Measurements from ENCODE around the gene IRGC.

- no peak for TF ChIP-seq POLR2A (IDR thresholded peaks at IDR 0.05)
- TF ChIP-seq, protein P1, sequence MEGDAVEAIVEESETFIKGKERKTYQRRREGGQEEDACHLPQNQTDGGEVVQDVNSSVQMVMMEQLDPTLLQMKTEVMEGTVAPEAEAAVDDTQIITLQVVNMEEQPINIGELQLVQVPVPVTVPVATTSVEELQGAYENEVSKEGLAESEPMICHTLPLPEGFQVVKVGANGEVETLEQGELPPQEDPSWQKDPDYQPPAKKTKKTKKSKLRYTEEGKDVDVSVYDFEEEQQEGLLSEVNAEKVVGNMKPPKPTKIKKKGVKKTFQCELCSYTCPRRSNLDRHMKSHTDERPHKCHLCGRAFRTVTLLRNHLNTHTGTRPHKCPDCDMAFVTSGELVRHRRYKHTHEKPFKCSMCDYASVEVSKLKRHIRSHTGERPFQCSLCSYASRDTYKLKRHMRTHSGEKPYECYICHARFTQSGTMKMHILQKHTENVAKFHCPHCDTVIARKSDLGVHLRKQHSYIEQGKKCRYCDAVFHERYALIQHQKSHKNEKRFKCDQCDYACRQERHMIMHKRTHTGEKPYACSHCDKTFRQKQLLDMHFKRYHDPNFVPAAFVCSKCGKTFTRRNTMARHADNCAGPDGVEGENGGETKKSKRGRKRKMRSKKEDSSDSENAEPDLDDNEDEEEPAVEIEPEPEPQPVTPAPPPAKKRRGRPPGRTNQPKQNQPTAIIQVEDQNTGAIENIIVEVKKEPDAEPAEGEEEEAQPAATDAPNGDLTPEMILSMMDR (IDR thresholded peaks at IDR 0.05): no peak
Measured at GRCh38 chr19:43705729-43706128, 10.1 kb upstream of the IRGC start.

Data from heart left ventricle (tissue), 13 donors.